HL-60 (cell line): Measurements from ENCODE around the gene PKP1.

Source experiments
- DNase-seq, 2 experiments: peaks; one replicate each; pipeline ENCODE4 v3.0.0-alpha.2; 2010 to 2020; ENCODE audit warnings: low read depth in 1 of 2, low spot score in 1 of 2
- H3K27ac ChIP-seq: fragments of 250-450 bp; sonication (Bioruptor Pico); replicated peaks from 2 replicates; pipeline ENCODE4 v1.5.1; 2020; ENCODE audit warnings: mild to moderate bottlenecking, moderate library complexity
- H3K27me3 ChIP-seq: fragments of 250-450 bp; sonication (Bioruptor Pico); 2 replicates; pipeline ENCODE4 v1.5.1; 2021; ENCODE audit warnings: mild to moderate bottlenecking, moderate library complexity; ENCODE audit not compliant: insufficient read depth, poor library complexity, severe bottlenecking
- H3K4me3 ChIP-seq: replicated peaks from 2 replicates; pipeline ENCODE4 v1.5.1; 2011; ENCODE audit warnings: mild to moderate bottlenecking, control low read depth, low read length; ENCODE audit not compliant: insufficient read depth
- CTCF ChIP-seq: IDR thresholded peaks from one replicate; pipeline ENCODE4 v1.5.1; 2011; ENCODE audit warnings: low read length, control low read depth, inconsistent platforms; ENCODE audit not compliant: insufficient read depth
- GABPA ChIP-seq: IDR thresholded peaks from 2 replicates; pipeline ENCODE4 v1.6.1; 2012; ENCODE audit warnings: low read depth
- POLR2AphosphoS5 ChIP-seq: IDR thresholded peaks from 2 replicates; pipeline ENCODE4 v1.6.1; 2012; ENCODE audit warnings: low read depth
- REST ChIP-seq: IDR thresholded peaks from 2 replicates; pipeline ENCODE4 v1.6.1; 2012; ENCODE audit warnings: low read depth; ENCODE audit not compliant: insufficient replicate concordance
- SPI1 ChIP-seq: IDR thresholded peaks from 2 replicates; pipeline ENCODE4 v1.6.1; 2012; ENCODE audit warnings: low read depth, mild to moderate bottlenecking, borderline replicate concordance

Gene PKP1

GRCh38 chr1:201318504-201319340 lies 35.4 kb downstream of the PKP1 start:
- no peak overlapping the region for H3K27ac ChIP-seq
- DNase-seq = no peak

GRCh38 chr1:201319631-201320030 lies 36.3 kb downstream of the PKP1 start:
- Histone ChIP-seq H3K27ac (no peak overlapping the region), H3K4me3 (no peak overlapping the region), H3K27me3 (no peaks in the 10 kb centered on the region)
- no peak for DNase-seq
- TF ChIP-seq CTCF (no peak), REST (no peak), GABPA (no peak), SPI1 (no peak)

More at GRCh38 chr1:201318504-201319340, 35.4 kb downstream of the PKP1 start:
- H3K4me3 ChIP-seq = no peak overlapping the region
- H3K27me3 ChIP-seq = no peaks in the 10 kb centered on the region
- TF ChIP-seq GABPA = no peak
- no peak for TF ChIP-seq CTCF
- TF ChIP-seq POLR2AphosphoS5 = no peak
- TF ChIP-seq REST = no peak
- no peak for TF ChIP-seq SPI1

- Histone ChIP-seq H3K4me3 (no peak overlapping the region), H3K27me3 (no peaks in the 10 kb centered on the region), H3K27ac (no peak overlapping the region)
- TF ChIP-seq SPI1 = no peak
- no peak for TF ChIP-seq POLR2AphosphoS5
- no peak for TF ChIP-seq REST
- TF ChIP-seq GABPA = no peak
- TF ChIP-seq CTCF = no peak
- no peak for DNase-seq
Observed at GRCh38 chr1:201320168-201320788, 37.0 kb downstream of the PKP1 start.
